B cell (primary cell): Measurements from ENCODE around the gene ZFX. TPM values are rescaled to one million over a fixed set of nuclear protein-coding genes. Genes with fewer than 3 reads are reported as not detected.

Experiments used
- ATAC-seq: fragments of 200-7000 bp; cut with Tn5 transposase; one replicate; pipeline ENCODE4 v1.10.0; 2021; ENCODE audit warnings: low read depth, mild to moderate bottlenecking, moderate number of reproducible peaks, moderate library complexity
- CTCF ChIA-PET: fragments of 350-600 bp; sonication (Branson Sonifier 250); formaldehyde crosslinking; loops from one replicate; lab custom pipeline; 2021; ENCODE audit warnings: antibody characterized with exemption, inconsistent platforms; lab: Charles Lee
- POLR2A ChIA-PET: fragments of 350-600 bp; sonication (Branson Sonifier 250); formaldehyde crosslinking; loops from one replicate; lab custom pipeline; 2021; ENCODE audit warnings: antibody characterized with exemption; lab: Charles Lee
- DNase-seq: peaks from one replicate; pipeline ENCODE4 v3.0.0; 2013
- H2AFZ ChIP-seq: 2 replicates; pipeline ENCODE4 v1.6.1; 2012; ENCODE audit warnings: mild to moderate bottlenecking, low read depth, low read length; ENCODE audit not compliant: insufficient read depth, poor library complexity, severe bottlenecking
- H3K27ac ChIP-seq, 2 donors: 1 replicate in 1 of 2; 2 replicates in 1 of 2; pipeline ENCODE4 v1.5.1; 2012 to 2013; ENCODE audit warnings: low read length in 2 of 2, mild to moderate bottlenecking in 2 of 2, moderate library complexity in 1 of 2
- H3K27me3 ChIP-seq, 4 experiments: fragments of 200-600 bp in 1 of 4; sonication (generic) in 1 of 4; replicated peaks in 1 of 4; 1 replicate in 2 of 4; 2 replicates in 2 of 4; pipeline versions ENCODE4 v1.6.1 to v1.7.0; 2013 to 2016; ENCODE audit warnings: low read length in 3 of 4, mild to moderate bottlenecking in 2 of 4, mixed read lengths in 1 of 4, moderate library complexity in 1 of 4; ENCODE audit not compliant: insufficient read depth in 4 of 4, control insufficient read depth in 3 of 4; ENCODE audit errors: control extremely low read depth in 1 of 4
- H3K36me3 ChIP-seq, 2 experiments: replicated peaks in 1 of 2; 1 replicate in 1 of 2; 2 replicates in 1 of 2; pipeline versions ENCODE4 v1.6.1 to v1.7.1; 2013; ENCODE audit warnings: low read length in 1 of 2; ENCODE audit not compliant: insufficient read depth in 2 of 2, control insufficient read depth in 1 of 2; ENCODE audit errors: control extremely low read depth in 1 of 2, extremely low read depth in 1 of 2
- H3K4me1 ChIP-seq, 2 donors: fragments of 200-600 bp in 1 of 2; sonication (generic) in 1 of 2; 1 replicate in 1 of 2; 2 replicates in 1 of 2; pipeline versions ENCODE4 v1.5.1 to v1.6.1; 2013 to 2017; ENCODE audit warnings: low read length in 2 of 2; ENCODE audit not compliant: control insufficient read depth in 2 of 2, insufficient read depth in 2 of 2
- H3K4me2 ChIP-seq: replicated peaks from 2 replicates; pipeline ENCODE3; 2012; ENCODE audit warnings: mild to moderate bottlenecking, low read depth, low read length; ENCODE audit not compliant: poor library complexity, severe bottlenecking
- H3K4me3 ChIP-seq, 5 experiments: fragments of 200-600 bp in 1 of 5; sonication (generic) in 1 of 5; 1 replicate in 3 of 5; 2 replicates in 2 of 5; pipeline versions ENCODE4 v1.5.1 to v1.7.0; 2011 to 2016; ENCODE audit warnings: low read length in 4 of 5, mild to moderate bottlenecking in 4 of 5, low read depth in 2 of 5, control low read depth in 1 of 5, moderate library complexity in 1 of 5; ENCODE audit not compliant: insufficient read depth in 1 of 5; ENCODE audit errors: control extremely low read depth in 1 of 5, extremely low read depth in 1 of 5
- H3K79me2 ChIP-seq: fragments of 200-600 bp; sonication (generic); one replicate; pipeline ENCODE4 v1.6.0; 2016; ENCODE audit warnings: low read length; ENCODE audit not compliant: control insufficient read depth, insufficient read depth
- H3K9ac ChIP-seq: fragments of 200-600 bp; sonication (generic); 2 replicates; pipeline ENCODE4 v1.6.1; 2017; ENCODE audit warnings: mild to moderate bottlenecking, low read length, moderate library complexity
- H3K9me3 ChIP-seq, 3 donors: one replicate each; pipeline versions ENCODE4 v1.6.1 to v1.7.1; 2013; ENCODE audit warnings: low read length in 2 of 3; ENCODE audit not compliant: control insufficient read depth in 2 of 3, insufficient read depth in 1 of 3; ENCODE audit errors: control extremely low read depth in 1 of 3
- H4K20me1 ChIP-seq: 2 replicates; pipeline ENCODE4 v1.6.0; 2012; ENCODE audit warnings: mild to moderate bottlenecking, low read length; ENCODE audit not compliant: insufficient read depth, control insufficient read depth, poor library complexity, severe bottlenecking
- H3K27ac Mint-ChIP-seq: one replicate; pipeline ENCODE4 v1.8.0; 2021; ENCODE audit warnings: mixed read lengths
- H3K27me3 Mint-ChIP-seq: one replicate; pipeline ENCODE4 v1.8.0; 2021; ENCODE audit warnings: mixed read lengths
- H3K4me1 Mint-ChIP-seq: one replicate; pipeline ENCODE4 v1.8.0; 2021; ENCODE audit warnings: mixed read lengths
- H3K4me3 Mint-ChIP-seq: one replicate; pipeline ENCODE4 v1.8.0; 2021; ENCODE audit warnings: mixed read lengths
- H3K9me3 Mint-ChIP-seq: one replicate; pipeline ENCODE4 v1.8.0; 2022; ENCODE audit warnings: mixed read lengths; ENCODE audit not compliant: insufficient read depth
- EZH2 ChIP-seq: IDR thresholded peaks from 2 replicates; pipeline ENCODE4 v1.6.1; 2012; ENCODE audit warnings: borderline replicate concordance, low read depth, mild to moderate bottlenecking, moderate library complexity, low read length; ENCODE audit not compliant: insufficient read depth, poor library complexity, severe bottlenecking
- WGBS: methylation state at CpG from one replicate; pipeline ENCODE4 v1.1.5; 2013; ENCODE audit warnings: missing lambda C conversion rate; ENCODE audit not compliant: insufficient coverage; 5-methylcytosine and 5-hydroxymethylcytosine counted together
- intact Hi-C: fragments of 100-400 bp; cut with micrococcal nuclease; formaldehyde crosslinking; loops from one replicate; pipeline ENCODE4 v1.10.0; 2022
- polyA plus RNA-seq: library from polyadenylated mRNA; depleted of rRNA; stranded (reverse); fragments of >200 nt; gene quantifications from 2 replicates; pipeline ENCODE4 v1.2.3, GENCODE V29; 2012
- total RNA-seq, 2 donors: library from RNA; stranded (reverse); fragments of 120-200 nt in 1 of 2; gene quantifications; 1 replicate in 1 of 2; 2 replicates in 1 of 2; pipeline versions ENCODE4 v1.2.3 to v1.2.4, GENCODE V29; 2013 to 2022
- TF ChIP-seq, protein P1 (sequence below): fragments of 200-600 bp; IDR thresholded peaks from one replicate; pipeline ENCODE4 v1.8.0; 2022; ENCODE audit warnings: antibody characterized with exemption, mild to moderate bottlenecking

The ZFX gene
- total and polyA plus RNA-seq, 2 donors (not counting 1 experiment from before 2014, with no cell fraction given), result 31.3 to 81.8 TPM

- Histone ChIP-seq H3K27me3 (no peaks in the 10 kb centered on the region), H3K9me3 (no peaks in the 10 kb centered on the region), H3K27ac (peak overlapping the region; percentile 90 to 98), H2AFZ (peak overlapping the region; percentile 82), H4K20me1 (peaks cover 26% of the 10 kb centered on the region), H3K4me2 (peak overlapping the region; percentile 93), H3K9ac (peak overlapping the region; percentile 83), H3K4me1 (peaks cover 38 to 55% of the 10 kb centered on the region in 2 donors), H3K4me3 (peak overlapping the region; percentile 48 to 90 (median 71)), H3K36me3 (peaks cover 0 to 6% of the 10 kb centered on the region in 2 experiments), H3K79me2 (peaks cover 34% of the 10 kb centered on the region)
- Mint-ChIP-seq H3K27me3 (no peaks in the 10 kb centered on the region), H3K4me1 (peaks cover 46% of the 10 kb centered on the region), H3K27ac (peak overlapping the region; percentile 89), H3K4me3 (peak overlapping the region; percentile 78), H3K9me3 (no peaks in the 10 kb centered on the region)
- DNase-seq (no peak), ATAC-seq (no peak)
- 0% methylated on average over 15 of the region's 35 CpGs for WGBS
- intact Hi-C loops, result no loop called here
- POLR2A ChIA-PET, result interaction anchor here (0.6 to 1.4 kb wide), 2 partner anchors 21 to 94 kb away, joined by 3 to 10 read pairs; partner anchors contain the start of gene EIF2S3
- no peak for TF ChIP-seq EZH2
- TF ChIP-seq, protein P1, sequence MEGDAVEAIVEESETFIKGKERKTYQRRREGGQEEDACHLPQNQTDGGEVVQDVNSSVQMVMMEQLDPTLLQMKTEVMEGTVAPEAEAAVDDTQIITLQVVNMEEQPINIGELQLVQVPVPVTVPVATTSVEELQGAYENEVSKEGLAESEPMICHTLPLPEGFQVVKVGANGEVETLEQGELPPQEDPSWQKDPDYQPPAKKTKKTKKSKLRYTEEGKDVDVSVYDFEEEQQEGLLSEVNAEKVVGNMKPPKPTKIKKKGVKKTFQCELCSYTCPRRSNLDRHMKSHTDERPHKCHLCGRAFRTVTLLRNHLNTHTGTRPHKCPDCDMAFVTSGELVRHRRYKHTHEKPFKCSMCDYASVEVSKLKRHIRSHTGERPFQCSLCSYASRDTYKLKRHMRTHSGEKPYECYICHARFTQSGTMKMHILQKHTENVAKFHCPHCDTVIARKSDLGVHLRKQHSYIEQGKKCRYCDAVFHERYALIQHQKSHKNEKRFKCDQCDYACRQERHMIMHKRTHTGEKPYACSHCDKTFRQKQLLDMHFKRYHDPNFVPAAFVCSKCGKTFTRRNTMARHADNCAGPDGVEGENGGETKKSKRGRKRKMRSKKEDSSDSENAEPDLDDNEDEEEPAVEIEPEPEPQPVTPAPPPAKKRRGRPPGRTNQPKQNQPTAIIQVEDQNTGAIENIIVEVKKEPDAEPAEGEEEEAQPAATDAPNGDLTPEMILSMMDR, result no peak
- CTCF ChIA-PET, result no interaction called here
Observed at GRCh38 chrX:24148535-24149350, 786 bp upstream of the ZFX start.
